Effector CD8-positive, alpha-beta T cell (primary cell): ENCODE results near the gene WNT11.
"Not testable (repeated sequence)": the region's sequence is repeated elsewhere in the genome, so short reads cannot be mapped to it uniquely, and the experiment has no call there.

Experiments
- DNase-seq: peaks from one replicate; lab custom pipeline; 2025; lab: John Stamatoyannopoulos, UW

Gene WNT11

GRCh38 chr11:76201672-76202412 lies 4.5 kb downstream of the WNT11 start:
- DNase-seq, result no peak

GRCh38 chr11:76201056-76201455 lies 5.2 kb downstream of the WNT11 start:
- DNase-seq, result no peak

GRCh38 chr11:76200006-76200940 lies 6.0 kb downstream of the WNT11 start:
- no peak for DNase-seq

DNA sequence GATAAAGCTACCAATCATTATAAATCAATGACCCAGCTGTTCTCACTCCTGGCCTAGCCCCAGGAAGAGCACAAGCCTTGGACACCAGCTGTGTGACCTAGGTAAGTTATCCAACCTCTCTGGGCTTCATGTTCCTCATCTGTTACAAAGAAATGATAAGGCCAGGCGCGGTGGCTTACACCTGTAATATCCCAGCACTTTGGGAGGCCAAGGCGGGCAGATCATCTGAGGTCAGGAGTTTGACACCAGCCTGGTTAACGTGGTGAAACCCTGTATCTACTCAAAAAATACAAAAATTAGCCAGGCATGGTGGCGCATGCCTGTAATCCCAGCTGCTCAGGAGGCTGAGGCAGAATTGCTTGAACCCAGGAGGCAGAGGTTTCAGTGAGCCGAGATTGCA lies 7.6 kb downstream of the WNT11 start:
- not testable (repeated sequence) for DNase-seq

DNA sequence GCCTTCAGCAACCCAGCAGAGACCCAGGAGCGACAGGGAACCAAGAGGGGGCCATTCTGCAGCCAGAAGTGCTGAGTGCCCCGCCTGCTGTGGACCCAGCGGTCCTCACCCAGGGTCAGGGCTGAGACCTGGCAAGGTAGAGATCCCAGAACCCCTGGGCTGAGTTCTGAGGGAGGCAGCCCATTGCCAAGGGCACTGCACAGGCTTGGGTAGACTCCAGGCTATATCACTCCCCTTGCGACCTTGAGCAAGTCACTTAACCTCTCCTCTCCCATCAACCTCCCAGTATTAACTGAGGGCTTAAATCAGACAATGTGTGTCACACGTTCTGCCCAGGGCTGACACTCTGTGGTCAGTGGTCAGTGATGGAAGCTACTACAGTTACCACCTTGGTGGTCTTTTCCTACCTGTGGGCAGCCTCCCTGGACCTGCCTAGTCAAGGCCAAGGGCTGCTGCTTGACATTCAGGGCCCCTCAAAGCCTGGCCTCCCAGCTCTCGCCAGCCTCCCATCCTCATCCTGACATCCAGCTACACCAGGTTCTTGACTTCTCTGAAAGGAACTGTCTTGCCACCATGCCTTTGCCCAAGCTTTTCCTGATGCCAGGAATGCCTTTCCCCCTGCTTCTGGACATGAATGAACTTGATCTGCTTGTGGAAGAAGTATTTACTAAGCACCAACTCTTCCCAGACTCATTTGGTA lies 8.2 kb downstream of the WNT11 start:
- no peak for DNase-seq

DNA sequence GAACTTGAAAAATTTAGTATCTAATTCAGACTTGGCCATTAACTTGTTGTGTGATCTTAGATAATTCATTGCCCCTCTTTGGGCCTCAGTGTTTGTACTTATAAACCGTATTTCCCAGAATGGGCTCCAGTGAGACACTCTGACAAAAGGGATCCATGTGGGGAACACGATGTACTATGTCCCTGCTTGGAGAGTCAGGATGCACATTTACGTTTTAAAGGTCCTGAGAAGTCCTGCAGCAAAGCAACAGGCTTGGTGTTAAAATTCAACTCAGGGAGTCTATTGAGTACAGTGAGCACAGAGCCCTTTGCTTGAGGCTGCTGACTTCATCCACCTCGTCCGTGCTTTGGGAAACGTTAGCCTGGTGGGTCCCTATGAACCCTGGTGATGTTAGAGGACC lies 9.0 kb downstream of the WNT11 start:
- DNase-seq, result no peak

- DNase-seq, result no peak
Observed at GRCh38 chr11:76196849-76197248, 9.5 kb downstream of the WNT11 start.

- DNase-seq, result no peak
Observed at GRCh38 chr11:76194872-76195668, 11.2 kb downstream of the WNT11 start.

GRCh38 chr11:76193219-76193618 lies 13.1 kb downstream of the WNT11 start:
- no peak for DNase-seq

DNA sequence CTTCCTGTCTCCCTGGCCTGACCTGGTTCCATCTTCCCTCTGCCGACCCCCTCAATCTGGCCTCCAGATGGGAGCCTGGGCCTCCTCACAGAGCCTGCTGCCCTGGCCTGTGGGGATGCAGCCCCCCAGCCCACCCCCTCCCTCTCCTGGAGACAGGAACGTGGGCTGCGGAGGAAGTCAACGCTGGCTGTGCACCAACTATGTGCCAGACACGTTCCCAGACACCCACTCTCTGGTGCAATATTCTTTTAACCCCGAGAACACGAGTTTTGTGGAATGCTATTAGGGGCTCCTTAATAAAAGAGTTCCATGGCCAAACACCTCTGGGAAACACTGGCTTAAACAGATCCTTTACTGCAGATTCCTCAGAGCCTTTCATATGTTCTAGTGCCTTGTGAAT lies 15.9 kb downstream of the WNT11 start:
- DNase-seq, result no peak

GRCh38 chr11:76189682-76190081 lies 16.6 kb downstream of the WNT11 start:
- no peak for DNase-seq

- no peak for DNase-seq
Observed at GRCh38 chr11:76188873-76189272, 17.4 kb downstream of the WNT11 start.

GRCh38 chr11:76186776-76187279 lies 19.5 kb downstream of the WNT11 start:
- DNase-seq, result no peak

DNA sequence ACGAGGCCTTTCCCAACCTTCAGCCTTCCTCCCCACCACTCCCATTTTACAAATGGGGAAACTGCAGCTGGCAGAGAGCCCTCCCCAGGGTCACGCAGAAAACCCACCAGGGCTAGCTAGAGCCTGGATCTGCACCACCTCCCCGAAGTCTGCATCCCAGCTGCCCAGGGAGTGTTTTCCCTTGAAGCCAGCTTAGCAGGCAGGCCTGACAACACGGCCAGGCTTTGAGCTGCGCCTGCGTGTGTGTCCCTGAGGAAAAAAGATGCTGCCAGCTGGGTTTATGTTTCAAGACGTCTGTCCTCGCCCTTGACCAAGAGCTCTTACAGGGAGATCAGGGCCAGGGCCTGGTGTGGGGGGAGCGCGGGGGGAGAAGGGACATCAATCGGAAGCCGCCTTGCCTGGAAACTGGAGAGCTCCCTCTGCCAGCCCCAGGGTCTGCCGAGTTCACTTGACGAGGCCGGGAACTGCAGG lies 20.3 kb downstream of the WNT11 start:
- DNase-seq, result no peak

DNA sequence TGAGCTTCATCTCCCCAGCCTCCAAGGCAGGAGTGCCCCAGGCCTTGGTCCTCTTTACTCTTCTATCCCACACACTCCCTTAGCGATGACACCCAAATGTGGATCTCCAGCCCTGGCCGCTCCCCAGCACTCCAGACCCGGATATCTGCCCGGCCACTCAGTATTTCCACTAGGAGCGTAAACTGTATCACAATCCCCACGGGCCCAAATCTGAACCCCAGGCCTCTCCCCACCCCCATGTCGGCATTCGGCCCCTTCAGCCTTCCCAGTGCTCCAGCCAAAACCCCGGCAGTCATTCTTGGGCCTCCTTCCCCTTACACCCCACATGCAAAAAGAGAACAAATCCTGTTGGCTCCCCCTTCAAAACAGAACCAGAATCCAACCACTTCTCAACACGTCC lies 20.8 kb downstream of the WNT11 start:
- no peak for DNase-seq

DNA sequence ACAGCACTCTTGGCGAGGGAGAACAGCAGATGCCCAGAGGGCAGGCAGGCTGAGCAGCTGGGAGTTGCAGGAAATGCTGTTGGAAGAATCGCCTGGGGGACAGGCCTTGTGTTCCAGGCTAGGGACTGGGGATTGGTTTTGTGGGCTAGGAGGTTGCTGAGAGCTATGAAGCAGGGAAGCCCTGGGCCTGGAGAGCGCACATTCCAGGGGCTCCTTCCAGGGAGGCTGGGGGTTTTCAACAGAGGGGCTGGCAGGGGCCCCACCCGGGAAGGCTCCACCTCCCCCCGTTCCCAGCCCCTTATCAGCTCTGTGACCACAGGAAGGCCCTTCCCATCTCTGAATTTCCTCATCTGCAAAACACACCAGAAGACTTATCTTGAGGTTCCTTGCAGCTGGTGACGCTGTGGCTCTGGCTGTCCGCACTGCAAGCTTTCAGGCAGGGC lies 21.7 kb downstream of the WNT11 start:
- no peak for DNase-seq

DNA sequence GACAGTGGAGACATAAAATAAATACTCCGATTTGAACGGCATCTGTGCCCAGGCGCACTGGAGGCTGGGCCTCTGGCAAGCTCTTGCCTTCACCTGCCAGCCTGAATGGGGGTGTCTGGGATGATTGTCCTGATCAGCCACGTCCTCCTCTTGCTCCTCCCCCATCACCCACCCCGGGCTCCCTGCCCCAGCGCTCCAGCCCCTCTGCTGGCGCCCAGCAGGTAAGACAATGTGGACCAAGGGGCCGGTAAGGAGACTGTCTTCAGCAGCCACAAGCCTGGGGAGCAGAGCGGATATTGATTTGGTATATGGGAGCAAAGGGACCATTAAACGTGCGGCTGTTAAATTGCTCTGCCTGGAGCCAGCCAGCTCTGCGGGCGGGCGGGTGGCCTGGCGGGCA lies 24.9 kb downstream of the WNT11 start:
- no peak for DNase-seq

DNA sequence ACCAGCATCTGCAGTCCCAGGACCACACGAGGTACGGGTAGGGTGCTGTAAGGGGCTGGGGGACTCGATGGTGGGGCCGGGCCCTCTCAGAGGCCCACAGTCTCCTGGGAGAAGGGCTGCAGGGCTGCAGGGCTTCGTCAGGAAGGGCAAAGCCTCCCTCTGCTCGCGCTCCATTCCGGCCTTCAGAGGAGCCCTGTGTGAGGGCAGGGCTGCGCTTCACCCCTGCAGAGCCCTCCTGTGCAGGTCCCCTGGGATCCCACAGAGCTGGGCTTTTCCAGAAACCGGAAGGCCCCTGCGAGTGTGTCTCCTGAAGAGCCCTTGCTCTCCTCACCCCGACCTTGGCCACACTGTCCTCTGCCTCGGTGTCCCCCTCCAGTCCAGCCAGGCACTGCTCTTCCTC lies 27.2 kb downstream of the WNT11 start:
- no peak for DNase-seq

DNA sequence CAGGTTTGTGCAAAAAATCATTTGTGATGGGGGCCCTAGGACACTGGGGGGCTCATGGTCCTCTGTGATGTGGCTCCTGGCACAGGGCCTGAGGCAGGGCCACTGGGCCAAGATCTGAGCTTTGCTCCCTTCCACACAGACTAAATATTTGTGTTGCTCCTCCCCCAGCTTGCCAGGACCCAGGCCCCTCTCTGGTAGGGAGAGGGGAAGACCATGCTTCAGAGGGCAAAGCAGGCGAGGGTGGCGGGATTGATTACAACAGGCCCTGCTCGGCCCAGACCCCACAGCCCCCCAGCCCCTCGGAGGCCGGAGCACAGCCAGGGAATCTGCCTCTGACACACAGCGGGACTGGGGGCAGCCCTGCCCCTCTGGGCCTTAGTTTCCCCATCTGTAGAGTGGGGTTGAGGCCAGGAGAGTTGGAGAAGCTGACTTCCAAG lies 29.0 kb downstream of the WNT11 start:
- DNase-seq, result no peak

DNA sequence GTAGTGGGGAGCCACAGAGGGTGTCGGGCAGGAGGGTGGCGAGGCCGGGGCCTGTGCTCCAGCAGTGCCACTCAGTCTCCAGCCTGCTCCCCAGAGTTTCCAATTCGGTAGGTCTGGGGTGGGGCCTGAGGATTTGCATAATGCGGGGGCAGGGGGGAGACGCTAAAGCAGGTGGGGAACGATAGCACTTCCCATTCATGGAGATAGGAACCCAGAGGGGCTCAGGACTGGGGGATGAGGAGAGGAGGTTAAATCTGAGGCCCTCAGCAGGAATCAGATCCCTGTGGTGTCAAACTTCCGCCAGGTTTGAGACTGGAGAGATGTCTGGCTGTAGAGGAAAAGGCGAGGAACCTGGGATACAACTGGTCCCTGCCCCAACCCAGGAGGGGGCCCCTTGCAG lies 29.8 kb downstream of the WNT11 start:
- no peak for DNase-seq

DNA sequence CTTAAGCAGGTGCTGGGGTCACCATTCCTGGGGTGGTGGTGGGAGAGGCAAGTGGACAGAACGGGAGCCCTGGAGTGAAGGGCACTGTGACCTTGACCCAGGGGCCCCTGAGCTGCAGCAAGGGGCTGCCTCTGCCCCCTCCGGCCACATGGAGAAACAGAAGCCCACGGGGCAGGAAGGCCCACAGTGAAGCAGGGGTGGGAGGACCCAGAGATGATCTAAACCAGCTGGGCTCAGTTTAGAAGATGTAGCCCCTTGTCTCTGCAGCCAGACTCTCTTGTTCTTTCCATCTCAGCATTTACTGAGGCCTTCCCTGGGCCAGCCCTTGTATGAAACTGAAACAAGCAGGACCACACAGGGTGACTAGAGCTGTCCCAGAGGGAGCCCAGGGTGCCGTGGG lies 30.5 kb downstream of the WNT11 start:
- no peak for DNase-seq
